HG03565 (cell line): ENCODE measurements around the gene ADSS2.
"Not testable (repeated sequence)": the region's sequence is repeated elsewhere in the genome, so short reads cannot be mapped to it uniquely, and the experiment has no call there.

Experiments
- ATAC-seq: cut with Tn5 transposase; IDR thresholded peaks from one replicate; pipeline ENCODE4 v1.9.1; 2021; ENCODE audit warnings: mild to moderate bottlenecking, moderate library complexity; ENCODE audit not compliant: unreplicated experiment

ADSS2 gene

DNA sequence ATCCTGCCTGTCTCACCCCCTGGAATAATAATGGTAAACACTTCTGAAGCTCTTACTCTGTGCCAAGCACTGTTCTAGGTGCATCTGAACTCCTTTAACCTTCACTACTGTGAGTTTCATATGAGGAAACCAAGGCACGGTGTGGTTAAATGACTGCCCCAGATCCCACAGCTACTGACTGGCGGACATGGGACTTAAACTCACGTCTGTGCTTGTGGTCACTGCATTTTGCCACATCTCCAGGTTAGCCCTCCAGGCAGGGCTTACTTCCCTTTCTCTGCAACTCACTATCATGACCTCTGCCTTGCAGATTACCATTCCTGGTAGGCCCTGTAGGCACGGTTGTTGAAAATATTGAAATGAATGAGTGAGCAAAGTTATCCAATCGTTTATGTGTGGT is 83.4 kb downstream of the ADSS2 start:
- no peak for ATAC-seq

- ATAC-seq, result no peak
Observed at GRCh38 chr1:244367399-244368114, 84.2 kb downstream of the ADSS2 start.

DNA sequence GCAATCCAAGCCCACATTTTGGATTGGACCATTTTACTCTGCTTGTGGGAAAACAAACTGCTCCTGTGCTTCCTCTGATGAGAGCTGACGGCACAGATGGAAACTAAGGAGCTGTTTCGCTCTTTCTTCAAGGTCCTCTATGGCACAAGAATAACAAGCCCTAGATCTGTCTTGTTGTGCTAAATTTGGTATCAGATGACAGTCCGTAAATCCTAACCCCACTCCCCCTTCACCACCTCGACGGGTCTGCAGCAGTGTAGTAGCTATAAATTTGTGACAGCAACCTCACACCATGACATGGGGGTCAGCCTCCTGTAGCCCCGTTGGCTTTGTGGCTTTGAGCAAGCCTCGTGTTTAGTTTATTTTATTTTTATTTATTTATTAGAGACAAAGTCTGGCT is 85.9 kb downstream of the ADSS2 start:
- no peak for ATAC-seq

DNA sequence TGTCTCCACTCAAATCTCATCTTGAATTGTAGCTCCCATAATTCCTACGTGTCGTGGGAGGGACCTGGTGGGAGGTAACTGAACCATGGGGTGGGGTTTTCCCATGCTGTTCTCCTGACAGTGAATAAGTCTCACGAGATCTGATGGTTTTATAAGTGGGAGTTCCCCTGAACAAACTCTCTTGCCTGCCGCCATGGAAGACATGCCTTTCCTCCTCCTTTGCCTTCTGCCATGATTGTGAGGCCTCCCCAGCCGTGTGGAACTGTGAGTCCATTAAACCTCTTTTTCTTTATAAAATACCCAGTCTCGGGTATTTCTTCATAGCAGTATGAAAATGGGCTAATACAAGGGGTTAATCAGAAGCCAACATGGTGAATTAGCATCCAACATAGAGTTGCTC is 86.4 kb downstream of the ADSS2 start:
- ATAC-seq, result not testable (repeated sequence)

GRCh38 chr1:244362476-244362875 is 89.2 kb downstream of the ADSS2 start:
- no peak for ATAC-seq

GRCh38 chr1:244361764-244362473 is 89.8 kb downstream of the ADSS2 start:
- ATAC-seq, result no peak
